ENCODE data around the gene PRR7.

The PRR7 gene

DNA sequence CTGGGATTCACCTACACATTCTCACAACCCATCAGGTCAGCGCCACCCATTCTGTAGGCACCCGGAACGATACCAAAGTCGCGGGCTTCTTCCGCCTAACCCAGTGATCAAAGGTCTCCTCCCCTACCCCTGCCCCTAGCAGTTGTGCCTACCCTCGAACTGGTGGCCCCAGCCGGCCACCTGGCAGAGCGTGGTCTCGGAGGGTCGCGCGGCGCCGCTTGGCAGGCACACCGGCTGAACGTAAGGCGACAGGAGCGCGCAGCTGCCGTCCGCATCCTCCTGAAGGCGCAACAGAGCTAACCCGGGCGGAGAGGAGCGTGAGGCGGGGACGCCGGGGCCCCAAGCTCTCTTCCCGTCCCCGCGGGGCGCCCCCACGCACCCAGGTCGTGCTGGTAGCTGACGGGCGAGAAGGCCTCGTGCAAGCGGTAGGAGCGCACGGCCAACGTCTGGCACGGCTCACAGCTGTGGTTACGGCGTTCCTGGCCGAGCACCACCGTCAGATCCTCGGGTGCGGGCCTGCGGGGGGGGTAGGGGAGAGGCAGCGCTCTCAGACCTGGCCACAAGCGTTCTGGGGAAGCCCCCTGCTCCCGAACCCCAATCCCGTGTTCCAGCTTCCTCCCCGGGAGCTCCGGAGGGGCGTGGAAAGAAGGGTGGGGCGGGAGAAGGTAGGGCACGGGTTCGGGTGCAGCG lies 43.4 kb upstream of the PRR7 start:
- Histone ChIP-seq H3K79me2 (ENCODE audit: control insufficient read depth, insufficient read depth, low read length) (no peaks in the 10 kb centered on the region), H2BK120ac (ENCODE audit: low read depth, low read length) (no peak overlapping the region), H3K4me3 (ENCODE audit: low read length) (no peak overlapping the region), H4K8ac (ENCODE audit: low read depth, low read length) (no peak overlapping the region), H3K4ac (ENCODE audit: low read depth, low read length) (no peak overlapping the region), H3K23ac (ENCODE audit: low read length) (no peak overlapping the region), H2BK15ac (replicated peaks; ENCODE audit: low read depth) (no peak overlapping the region), H2BK5ac (ENCODE audit: low read length) (no peak overlapping the region), H3K36me3 (ENCODE audit: control insufficient read depth, insufficient read depth, low read length) (no peaks in the 10 kb centered on the region), H3K4me2 (ENCODE audit: low read length) (peak overlapping the region; percentile 34), H3K56ac (ENCODE audit: low read length) (peak overlapping the region; percentile 85), H3K4me1 (ENCODE audit: control insufficient read depth, low read depth, low read length) (no peaks in the 10 kb centered on the region), H4K5ac (ENCODE audit: low read length) (no peak overlapping the region), H3K79me1 (ENCODE audit: low read length) (no peaks in the 10 kb centered on the region), H2AK5ac (ENCODE audit: low read length) (no peak overlapping the region), H3K27me3 (ENCODE audit: insufficient read depth, low read length, poor library complexity) (peaks cover 4% of the 10 kb centered on the region), H3K18ac (ENCODE audit: low read length) (no peak overlapping the region), H3K9ac (ENCODE audit: low read length) (peak overlapping the region; percentile 42), H3K27ac (ENCODE audit: low read depth, low read length) (no peak overlapping the region)
- no CpG with 5 or more reads among the region's 61 CpGs for WGBS (ENCODE audit: extremely low coverage, insufficient coverage, low lambda C conversion rate)
- DNase-seq, result peak; percentile 36

DNA sequence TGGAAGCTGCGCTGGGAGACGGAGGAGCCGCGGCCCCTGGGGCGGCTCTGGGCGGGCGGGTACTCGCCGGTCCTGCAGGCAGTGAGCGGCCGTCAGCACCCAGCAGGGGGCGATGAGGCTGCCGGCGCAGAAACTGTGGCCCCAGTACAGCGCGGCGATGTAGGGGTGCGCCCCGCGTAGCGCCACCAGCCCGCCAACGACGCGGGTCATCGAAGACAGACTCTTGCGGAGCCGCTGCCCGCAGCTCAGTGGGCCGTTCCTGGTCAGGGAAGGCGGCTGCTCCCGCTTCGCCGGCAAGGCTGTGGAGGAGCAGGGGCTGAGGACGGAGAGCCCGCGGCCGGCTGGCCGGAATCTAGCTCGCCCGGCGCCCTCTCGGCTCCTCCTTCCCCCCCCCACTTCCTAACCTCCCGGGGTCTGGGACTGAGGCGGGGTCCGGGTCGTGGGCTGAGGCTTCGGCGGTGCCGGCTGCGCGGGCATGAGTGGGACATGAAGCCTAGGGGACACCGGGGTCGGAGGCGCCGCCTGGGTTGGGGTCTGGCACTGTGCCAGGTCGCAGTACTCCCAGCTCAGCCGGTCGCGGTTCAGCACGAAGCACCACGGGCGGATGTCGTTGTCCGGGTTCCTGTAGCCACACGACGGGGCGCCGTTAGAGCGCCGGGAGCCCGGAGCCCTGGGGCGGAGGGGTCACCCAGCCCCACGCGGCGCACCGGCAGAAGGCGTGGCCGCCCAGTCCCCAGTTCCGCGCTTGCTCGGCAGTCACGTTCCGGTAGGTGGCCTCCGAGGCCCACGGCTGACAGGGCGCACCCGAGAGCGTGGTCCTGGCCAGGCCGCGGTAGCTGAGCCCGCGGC lies 42.6 kb upstream of the PRR7 start:
- Histone ChIP-seq H3K9ac (ENCODE audit: low read length) (peak overlapping the region; percentile 56), H3K23ac (ENCODE audit: low read length) (no peak overlapping the region), H3K4me1 (ENCODE audit: control insufficient read depth, low read depth, low read length) (no peaks in the 10 kb centered on the region), H3K18ac (ENCODE audit: low read length) (no peak overlapping the region), H3K79me2 (ENCODE audit: control insufficient read depth, insufficient read depth, low read length) (no peaks in the 10 kb centered on the region), H2BK5ac (ENCODE audit: low read length) (no peak overlapping the region), H3K27ac (ENCODE audit: low read depth, low read length) (no peak overlapping the region), H3K56ac (ENCODE audit: low read length) (peak overlapping the region; percentile 85), H3K27me3 (ENCODE audit: insufficient read depth, low read length, poor library complexity) (peaks cover 4% of the 10 kb centered on the region), H4K5ac (ENCODE audit: low read length) (no peak overlapping the region), H3K4ac (ENCODE audit: low read depth, low read length) (no peak overlapping the region), H2BK120ac (ENCODE audit: low read depth, low read length) (no peak overlapping the region), H3K4me3 (ENCODE audit: low read length) (no peak overlapping the region), H3K4me2 (ENCODE audit: low read length) (peak overlapping the region; percentile 34), H4K8ac (ENCODE audit: low read depth, low read length) (no peak overlapping the region), H2BK15ac (replicated peaks; ENCODE audit: low read depth) (no peak overlapping the region), H3K79me1 (ENCODE audit: low read length) (no peaks in the 10 kb centered on the region), H2AK5ac (ENCODE audit: low read length) (no peak overlapping the region), H3K36me3 (ENCODE audit: control insufficient read depth, insufficient read depth, low read length) (no peaks in the 10 kb centered on the region)
- peak; percentile 59 for DNase-seq
- no CpG with 5 or more reads among the region's 93 CpGs for WGBS (ENCODE audit: extremely low coverage, insufficient coverage, low lambda C conversion rate)

DNA sequence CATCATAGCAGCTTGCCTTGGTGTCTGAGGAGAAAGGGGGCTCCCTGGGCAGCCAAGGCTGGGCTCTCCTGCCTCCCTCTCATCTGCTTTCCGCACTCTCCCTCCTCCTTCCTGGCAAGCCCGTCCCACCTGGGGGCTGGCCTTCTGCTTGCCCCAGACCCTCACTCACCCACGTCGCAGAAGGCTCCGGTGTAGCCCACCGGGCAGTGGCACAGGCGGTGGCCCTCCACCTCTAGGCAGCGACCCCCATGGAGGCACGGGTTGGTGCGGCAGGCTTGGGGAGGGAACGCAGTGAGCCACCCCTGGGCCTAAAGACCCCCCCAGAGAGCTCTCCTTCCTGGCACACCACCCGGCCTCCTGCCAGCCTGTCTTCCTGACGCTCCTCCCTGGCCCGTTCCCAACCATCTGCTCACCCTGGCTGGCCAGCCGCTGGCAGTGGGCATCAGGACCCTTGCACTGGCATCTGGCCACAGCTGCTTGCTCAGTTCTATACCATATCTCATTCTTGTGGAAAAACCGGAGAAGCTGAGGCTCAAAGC lies 41.9 kb upstream of the PRR7 start:
- peaks cover 4% of the 10 kb centered on the region for H3K27me3 ChIP-seq (ENCODE audit: insufficient read depth, low read length, poor library complexity)
- H2AK5ac ChIP-seq (ENCODE audit: low read length), result no peak overlapping the region
- H2BK15ac ChIP-seq (replicated peaks; ENCODE audit: low read depth), result no peak overlapping the region
- WGBS (ENCODE audit: extremely low coverage, insufficient coverage, low lambda C conversion rate), result no CpG with 5 or more reads among the region's 16 CpGs
- peak overlapping the region; percentile 85 for H3K56ac ChIP-seq (ENCODE audit: low read length)
- no peak overlapping the region for H4K8ac ChIP-seq (ENCODE audit: low read depth, low read length)
- H3K4me1 ChIP-seq (ENCODE audit: control insufficient read depth, low read depth, low read length), result no peaks in the 10 kb centered on the region
- H3K79me1 ChIP-seq (ENCODE audit: low read length), result no peaks in the 10 kb centered on the region
- peak overlapping the region; percentile 24 for H3K9ac ChIP-seq (ENCODE audit: low read length)
- H3K27ac ChIP-seq (ENCODE audit: low read depth, low read length), result no peak overlapping the region
- peak overlapping the region; percentile 34 for H3K4me2 ChIP-seq (ENCODE audit: low read length)
- no peak overlapping the region for H3K4me3 ChIP-seq (ENCODE audit: low read length)
- H3K23ac ChIP-seq (ENCODE audit: low read length), result no peak overlapping the region
- no peaks in the 10 kb centered on the region for H3K79me2 ChIP-seq (ENCODE audit: control insufficient read depth, insufficient read depth, low read length)
- H2BK5ac ChIP-seq (ENCODE audit: low read length), result no peak overlapping the region
- H2BK120ac ChIP-seq (ENCODE audit: low read depth, low read length), result no peak overlapping the region
- H3K36me3 ChIP-seq (ENCODE audit: control insufficient read depth, insufficient read depth, low read length), result no peaks in the 10 kb centered on the region
- DNase-seq, result no peak
- H3K18ac ChIP-seq (ENCODE audit: low read length), result no peak overlapping the region
- H4K5ac ChIP-seq (ENCODE audit: low read length), result no peak overlapping the region
- H3K4ac ChIP-seq (ENCODE audit: low read depth, low read length), result no peak overlapping the region

DNA sequence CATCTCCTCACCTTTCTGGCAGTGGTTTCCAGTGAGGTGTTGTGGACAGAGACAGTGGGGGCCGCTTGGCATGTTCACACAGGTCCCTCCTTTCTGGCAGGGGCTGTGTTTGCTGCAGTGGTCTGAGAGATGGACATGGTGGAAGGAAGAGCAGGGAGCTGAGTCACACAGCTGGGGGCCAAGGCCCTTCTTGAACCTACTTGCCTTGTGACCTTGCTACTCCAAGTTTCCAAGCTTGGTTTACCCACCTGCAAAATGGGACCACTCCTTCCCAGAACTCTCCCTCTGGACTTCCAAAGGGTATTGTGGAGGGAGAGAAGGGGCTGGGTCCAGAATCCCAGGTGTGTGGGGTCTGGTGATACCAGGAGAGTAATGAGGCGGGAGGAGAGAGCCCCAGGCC lies 41.3 kb upstream of the PRR7 start:
- no peaks in the 10 kb centered on the region for H3K36me3 ChIP-seq (ENCODE audit: control insufficient read depth, insufficient read depth, low read length)
- H3K79me1 ChIP-seq (ENCODE audit: low read length), result no peaks in the 10 kb centered on the region
- no peak overlapping the region for H3K23ac ChIP-seq (ENCODE audit: low read length)
- H3K27me3 ChIP-seq (ENCODE audit: insufficient read depth, low read length, poor library complexity), result peaks cover 4% of the 10 kb centered on the region
- no peak overlapping the region for H3K27ac ChIP-seq (ENCODE audit: low read depth, low read length)
- H3K4ac ChIP-seq (ENCODE audit: low read depth, low read length), result no peak overlapping the region
- H2AK5ac ChIP-seq (ENCODE audit: low read length), result no peak overlapping the region
- no peak overlapping the region for H2BK15ac ChIP-seq (replicated peaks; ENCODE audit: low read depth)
- H3K4me2 ChIP-seq (ENCODE audit: low read length), result no peak overlapping the region
- DNase-seq, result no peak
- no peaks in the 10 kb centered on the region for H3K4me1 ChIP-seq (ENCODE audit: control insufficient read depth, low read depth, low read length)
- H3K56ac ChIP-seq (ENCODE audit: low read length), result no peak overlapping the region
- no peak overlapping the region for H4K8ac ChIP-seq (ENCODE audit: low read depth, low read length)
- no peak overlapping the region for H2BK120ac ChIP-seq (ENCODE audit: low read depth, low read length)
- H3K79me2 ChIP-seq (ENCODE audit: control insufficient read depth, insufficient read depth, low read length), result no peaks in the 10 kb centered on the region
- WGBS (ENCODE audit: extremely low coverage, insufficient coverage, low lambda C conversion rate), result no CpG with 5 or more reads among the region's 2 CpGs
- no peak overlapping the region for H3K18ac ChIP-seq (ENCODE audit: low read length)
- H3K4me3 ChIP-seq (ENCODE audit: low read length), result no peak overlapping the region
- no peak overlapping the region for H2BK5ac ChIP-seq (ENCODE audit: low read length)
- H3K9ac ChIP-seq (ENCODE audit: low read length), result no peak overlapping the region
- no peak overlapping the region for H4K5ac ChIP-seq (ENCODE audit: low read length)

DNA sequence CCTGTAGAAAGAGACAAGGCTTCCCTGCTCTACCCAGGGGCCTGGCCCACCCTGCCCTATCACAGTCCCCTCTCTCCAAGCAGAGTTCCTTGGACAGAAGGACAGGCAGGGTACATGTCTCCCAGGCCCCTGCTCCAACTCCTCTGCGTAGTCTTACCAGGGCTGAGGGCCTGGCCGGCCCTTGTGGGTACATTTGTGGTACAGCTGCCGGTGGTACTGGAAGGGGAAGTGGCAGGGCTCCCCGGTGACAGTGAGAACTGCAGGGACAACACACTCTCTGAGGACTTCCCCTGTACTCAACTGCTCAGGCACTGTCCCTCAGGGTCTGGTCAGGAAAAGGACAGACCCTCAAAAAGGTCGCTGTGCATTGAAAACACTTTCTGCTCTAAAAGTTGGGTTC lies 40.8 kb upstream of the PRR7 start:
- H3K9ac ChIP-seq (ENCODE audit: low read length), result no peak overlapping the region
- H4K8ac ChIP-seq (ENCODE audit: low read depth, low read length), result no peak overlapping the region
- no peaks in the 10 kb centered on the region for H3K4me1 ChIP-seq (ENCODE audit: control insufficient read depth, low read depth, low read length)
- no peak overlapping the region for H2AK5ac ChIP-seq (ENCODE audit: low read length)
- no peak overlapping the region for H3K18ac ChIP-seq (ENCODE audit: low read length)
- H3K56ac ChIP-seq (ENCODE audit: low read length), result no peak overlapping the region
- H4K5ac ChIP-seq (ENCODE audit: low read length), result no peak overlapping the region
- no peak overlapping the region for H3K4me2 ChIP-seq (ENCODE audit: low read length)
- no peak overlapping the region for H2BK5ac ChIP-seq (ENCODE audit: low read length)
- DNase-seq, result no peak
- H3K4ac ChIP-seq (ENCODE audit: low read depth, low read length), result no peak overlapping the region
- no peaks in the 10 kb centered on the region for H3K79me1 ChIP-seq (ENCODE audit: low read length)
- WGBS (ENCODE audit: extremely low coverage, insufficient coverage, low lambda C conversion rate), result no CpG with 5 or more reads among the region's 5 CpGs
- H3K23ac ChIP-seq (ENCODE audit: low read length), result no peak overlapping the region
- no peak overlapping the region for H2BK15ac ChIP-seq (replicated peaks; ENCODE audit: low read depth)
- peaks cover 4% of the 10 kb centered on the region for H3K27me3 ChIP-seq (ENCODE audit: insufficient read depth, low read length, poor library complexity)
- no peaks in the 10 kb centered on the region for H3K36me3 ChIP-seq (ENCODE audit: control insufficient read depth, insufficient read depth, low read length)
- H3K4me3 ChIP-seq (ENCODE audit: low read length), result no peak overlapping the region
- H3K27ac ChIP-seq (ENCODE audit: low read depth, low read length), result no peak overlapping the region
- no peaks in the 10 kb centered on the region for H3K79me2 ChIP-seq (ENCODE audit: control insufficient read depth, insufficient read depth, low read length)
- no peak overlapping the region for H2BK120ac ChIP-seq (ENCODE audit: low read depth, low read length)
